H9 (cell line): ENCODE measurements around the gene LGALS7B. TPM values are rescaled to one million over a fixed set of nuclear protein-coding genes. Genes with fewer than 3 reads are reported as not detected.
A peak's percentile ranks its signal among the peaks of the same experiment; 100 is the strongest.
"Not testable (repeated sequence)": the region's sequence is repeated elsewhere in the genome, so short reads cannot be mapped to it uniquely, and the experiment has no call there.

Source experiments
- DNase-seq: peaks from one replicate; pipeline ENCODE4 v3.0.0-alpha.2; 2017
- H2AFZ ChIP-seq: one replicate; pipeline ENCODE4 v1.6.1; 2013; ENCODE audit warnings: mild to moderate bottlenecking, low read length, control low read depth, moderate library complexity
- H2AK5ac ChIP-seq: 2 replicates; pipeline ENCODE4 v1.6.1; 2013; ENCODE audit warnings: low read length, control low read depth, mixed read lengths; ENCODE audit not compliant: insufficient read length
- H2BK120ac ChIP-seq: one replicate; pipeline ENCODE4 v1.6.1; 2013; ENCODE audit warnings: low read depth, mild to moderate bottlenecking, low read length, control low read depth, inconsistent platforms; ENCODE audit not compliant: poor library complexity, severe bottlenecking
- H2BK12ac ChIP-seq: 2 replicates; pipeline ENCODE4 v1.6.1; 2013; ENCODE audit warnings: low read length, control low read depth, mixed read lengths, low read depth; ENCODE audit not compliant: insufficient read length
- H2BK15ac ChIP-seq: 2 replicates; pipeline ENCODE4 v1.6.1; 2013; ENCODE audit warnings: low read depth, low read length, control low read depth
- H2BK20ac ChIP-seq: one replicate; pipeline ENCODE4 v1.6.1; 2013; ENCODE audit warnings: low read depth, mild to moderate bottlenecking, low read length, control low read depth, inconsistent platforms; ENCODE audit not compliant: poor library complexity, severe bottlenecking
- H2BK5ac ChIP-seq: 2 replicates; pipeline ENCODE4 v1.6.1; 2013; ENCODE audit warnings: low read length, control low read depth, mixed read lengths; ENCODE audit not compliant: insufficient read length
- H3K14ac ChIP-seq: 2 replicates; pipeline ENCODE4 v1.6.1; 2013; ENCODE audit warnings: low read length, control low read depth; ENCODE audit not compliant: insufficient read depth
- H3K18ac ChIP-seq: 2 replicates; pipeline ENCODE4 v1.6.1; 2013; ENCODE audit warnings: low read depth, mild to moderate bottlenecking, mixed read lengths, low read length, control low read depth; ENCODE audit not compliant: insufficient read length
- H3K23ac ChIP-seq: 2 replicates; pipeline ENCODE4 v1.6.1; 2013; ENCODE audit warnings: low read length, control low read depth, mixed read lengths, low read depth; ENCODE audit not compliant: insufficient read length
- H3K23me2 ChIP-seq: 2 replicates; pipeline ENCODE4 v1.6.1; 2013; ENCODE audit warnings: low read depth, mild to moderate bottlenecking, mixed read lengths, low read length, control low read depth; ENCODE audit not compliant: insufficient read length, poor library complexity, severe bottlenecking
- H3K27ac ChIP-seq: 2 replicates; pipeline ENCODE4 v1.5.1; 2013; ENCODE audit warnings: low read length, control low read depth, mixed read lengths, low read depth; ENCODE audit not compliant: insufficient read length
- H3K27me3 ChIP-seq: 2 replicates; pipeline ENCODE4 v1.6.1; 2013; ENCODE audit warnings: low read length, control low read depth, inconsistent platforms; ENCODE audit not compliant: insufficient read depth
- H3K4ac ChIP-seq: 2 replicates; pipeline ENCODE4 v1.6.1; 2013; ENCODE audit warnings: low read depth, mild to moderate bottlenecking, control low read depth, inconsistent platforms, low read length, moderate library complexity
- H3K4me1 ChIP-seq: 2 replicates; pipeline ENCODE4 v1.6.1; 2013; ENCODE audit warnings: low read length, control low read depth, inconsistent platforms; ENCODE audit not compliant: insufficient read depth
- H3K4me2 ChIP-seq: 2 replicates; pipeline ENCODE4 v1.6.1; 2013; ENCODE audit warnings: low read length, control low read depth, mixed read lengths; ENCODE audit not compliant: insufficient read length, insufficient read depth
- H3K56ac ChIP-seq: 2 replicates; pipeline ENCODE4 v1.6.1; 2013; ENCODE audit warnings: low read depth, mild to moderate bottlenecking, mixed read lengths, low read length, control low read depth; ENCODE audit not compliant: insufficient read length
- H3K79me1 ChIP-seq: 2 replicates; pipeline ENCODE4 v1.6.1; 2013; ENCODE audit warnings: low read depth, mild to moderate bottlenecking, moderate library complexity, low read length, control low read depth, inconsistent platforms; ENCODE audit not compliant: insufficient read depth, poor library complexity, severe bottlenecking
- H3K79me2 ChIP-seq: 2 replicates; pipeline ENCODE4 v1.6.1; 2013; ENCODE audit warnings: low read length, control low read depth, inconsistent platforms; ENCODE audit not compliant: insufficient read depth
- H3K9ac ChIP-seq: 2 replicates; pipeline ENCODE4 v1.6.1; 2013; ENCODE audit warnings: low read length, control low read depth, mixed read lengths; ENCODE audit not compliant: insufficient read length; ENCODE audit errors: extremely low read depth
- H3K9me3 ChIP-seq: one replicate; pipeline ENCODE4 v1.6.1; 2013; ENCODE audit warnings: low read depth, low read length, inconsistent platforms; ENCODE audit not compliant: control insufficient read depth
- H3T11ph ChIP-seq: one replicate; pipeline ENCODE4 v1.6.1; 2013; ENCODE audit warnings: mild to moderate bottlenecking, low read length, control low read depth, inconsistent platforms
- H4K20me1 ChIP-seq: one replicate; pipeline ENCODE4 v1.6.1; 2013; ENCODE audit not compliant: control insufficient read depth, insufficient read length, insufficient read depth
- H4K5ac ChIP-seq: 2 replicates; pipeline ENCODE4 v1.6.1; 2013; ENCODE audit warnings: low read depth, mild to moderate bottlenecking, mixed read lengths, low read length, control low read depth; ENCODE audit not compliant: insufficient read length
- H4K8ac ChIP-seq: replicated peaks from 2 replicates; pipeline ENCODE4 v1.6.1; 2013; ENCODE audit warnings: low read length, control low read depth, mixed read lengths, low read depth; ENCODE audit not compliant: insufficient read length
- H4K91ac ChIP-seq: 2 replicates; pipeline ENCODE4 v1.6.1; 2013; ENCODE audit warnings: low read depth, mild to moderate bottlenecking, moderate library complexity, mixed read lengths, low read length, control low read depth; ENCODE audit not compliant: insufficient read length
- H3K27ac Mint-ChIP-seq, 3 experiments: 2 replicates in 2 of 3; 3 replicates in 1 of 3; pipeline ENCODE4 v1.8.0; 2020 to 2021; ENCODE audit warnings: mixed read lengths in 3 of 3, mild to moderate bottlenecking in 1 of 3, moderate library complexity in 1 of 3
- H3K27me3 Mint-ChIP-seq: 2 replicates; pipeline ENCODE4 v1.8.0; 2021; ENCODE audit warnings: low read depth, mild to moderate bottlenecking, moderate library complexity, mixed read lengths
- H3K36me3 Mint-ChIP-seq, 3 experiments: 2 replicates in 2 of 3; 3 replicates in 1 of 3; pipeline ENCODE4 v1.8.0; 2020 to 2021; ENCODE audit warnings: low read depth in 3 of 3, mixed read lengths in 3 of 3; ENCODE audit not compliant: insufficient read depth in 1 of 3
- H3K4me1 Mint-ChIP-seq, 2 experiments: 2 replicates each; pipeline ENCODE4 v1.8.0; 2020; ENCODE audit warnings: mixed read lengths in 2 of 2
- H3K4me3 Mint-ChIP-seq, 2 experiments: 2 replicates in 1 of 2; 3 replicates in 1 of 2; pipeline ENCODE4 v1.8.0; 2020 to 2021; ENCODE audit warnings: mild to moderate bottlenecking in 2 of 2, mixed read lengths in 2 of 2, moderate library complexity in 1 of 2
- H3K9me3 Mint-ChIP-seq, 2 experiments: 2 replicates in 1 of 2; 3 replicates in 1 of 2; pipeline ENCODE4 v1.8.0; 2020; ENCODE audit warnings: mild to moderate bottlenecking in 2 of 2, mixed read lengths in 2 of 2, moderate library complexity in 1 of 2
- WGBS: extraction: QIAGEN DNeasy Blood & Tissue Kit; methylation state at CpG from one replicate; pipeline ENCODE4 v1.1.7; 2013; ENCODE audit warnings: missing lambda C conversion rate, low lambda C conversion rate, mixed read lengths; ENCODE audit not compliant: insufficient read length; ENCODE audit errors: extremely low coverage; 5-methylcytosine and 5-hydroxymethylcytosine counted together
- total RNA-seq: library from RNA; stranded (reverse); gene quantifications from 2 replicates; pipeline ENCODE4 v1.2.1, GENCODE V29; 2021
- TF ChIP-seq, protein P1 (sequence below): fragments of 200-600 bp; sonication (generic); conservative IDR thresholded peaks from 3 replicates; pipeline ENCODE4 v1.8.0; 2021; ENCODE audit warnings: antibody characterized with exemption, mild to moderate bottlenecking

LGALS7B gene
- total RNA-seq, 1 experiment from 2014 or later, result 0.90 TPM

- TF ChIP-seq, protein P1, sequence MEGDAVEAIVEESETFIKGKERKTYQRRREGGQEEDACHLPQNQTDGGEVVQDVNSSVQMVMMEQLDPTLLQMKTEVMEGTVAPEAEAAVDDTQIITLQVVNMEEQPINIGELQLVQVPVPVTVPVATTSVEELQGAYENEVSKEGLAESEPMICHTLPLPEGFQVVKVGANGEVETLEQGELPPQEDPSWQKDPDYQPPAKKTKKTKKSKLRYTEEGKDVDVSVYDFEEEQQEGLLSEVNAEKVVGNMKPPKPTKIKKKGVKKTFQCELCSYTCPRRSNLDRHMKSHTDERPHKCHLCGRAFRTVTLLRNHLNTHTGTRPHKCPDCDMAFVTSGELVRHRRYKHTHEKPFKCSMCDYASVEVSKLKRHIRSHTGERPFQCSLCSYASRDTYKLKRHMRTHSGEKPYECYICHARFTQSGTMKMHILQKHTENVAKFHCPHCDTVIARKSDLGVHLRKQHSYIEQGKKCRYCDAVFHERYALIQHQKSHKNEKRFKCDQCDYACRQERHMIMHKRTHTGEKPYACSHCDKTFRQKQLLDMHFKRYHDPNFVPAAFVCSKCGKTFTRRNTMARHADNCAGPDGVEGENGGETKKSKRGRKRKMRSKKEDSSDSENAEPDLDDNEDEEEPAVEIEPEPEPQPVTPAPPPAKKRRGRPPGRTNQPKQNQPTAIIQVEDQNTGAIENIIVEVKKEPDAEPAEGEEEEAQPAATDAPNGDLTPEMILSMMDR, result no peak
- Histone ChIP-seq H2AFZ (no peak overlapping the region), H2BK12ac (no peak overlapping the region), H2AK5ac (no peak overlapping the region), H3K9me3 (no peaks in the 10 kb centered on the region), H3K23ac (no peak overlapping the region), H3K9ac (no peak overlapping the region), H3K23me2 (no peaks in the 10 kb centered on the region), H3K79me2 (no peaks in the 10 kb centered on the region), H4K5ac (no peak overlapping the region), H3K79me1 (no peaks in the 10 kb centered on the region), H4K8ac (no peak overlapping the region), H2BK120ac (no peak overlapping the region), H3T11ph (no peak overlapping the region), H3K4me2 (no peak overlapping the region), H3K27me3 (no peaks in the 10 kb centered on the region), H3K4ac (no peak overlapping the region), H2BK20ac (no peak overlapping the region), H4K91ac (no peak overlapping the region), H2BK5ac (no peak overlapping the region), H3K27ac (no peak overlapping the region), H2BK15ac (no peak overlapping the region), H3K14ac (no peak overlapping the region), H3K18ac (no peak overlapping the region), H3K56ac (no peak overlapping the region), H4K20me1 (no peaks in the 10 kb centered on the region), H3K4me1 (no peaks in the 10 kb centered on the region)
- DNase-seq, result no peak
- Mint-ChIP-seq H3K36me3 (peaks cover 40 to 68% (median 60%) of the 10 kb centered on the region in 3 experiments), H3K27me3 (0 out of 2 replicates have a peak, but pooled peaks cover 2% of the 10 kb centered on the region), H3K9me3 (peaks cover 12 to 16% of the 10 kb centered on the region in 2 experiments), H3K4me1 (peaks cover 22 to 25% of the 10 kb centered on the region in 2 experiments), H3K4me3 (no peak overlapping the region; a peak in 1 of 5 replicates), H3K27ac (peak overlapping the region; percentile 72 to 84 (median 73); a peak in 4 of 7 replicates)
- no CpG with 5 or more reads among the region's 13 CpGs for WGBS
Observed at GRCh38 chr19:38819231-38819920, 30.4 kb downstream of the LGALS7B start.

DNA sequence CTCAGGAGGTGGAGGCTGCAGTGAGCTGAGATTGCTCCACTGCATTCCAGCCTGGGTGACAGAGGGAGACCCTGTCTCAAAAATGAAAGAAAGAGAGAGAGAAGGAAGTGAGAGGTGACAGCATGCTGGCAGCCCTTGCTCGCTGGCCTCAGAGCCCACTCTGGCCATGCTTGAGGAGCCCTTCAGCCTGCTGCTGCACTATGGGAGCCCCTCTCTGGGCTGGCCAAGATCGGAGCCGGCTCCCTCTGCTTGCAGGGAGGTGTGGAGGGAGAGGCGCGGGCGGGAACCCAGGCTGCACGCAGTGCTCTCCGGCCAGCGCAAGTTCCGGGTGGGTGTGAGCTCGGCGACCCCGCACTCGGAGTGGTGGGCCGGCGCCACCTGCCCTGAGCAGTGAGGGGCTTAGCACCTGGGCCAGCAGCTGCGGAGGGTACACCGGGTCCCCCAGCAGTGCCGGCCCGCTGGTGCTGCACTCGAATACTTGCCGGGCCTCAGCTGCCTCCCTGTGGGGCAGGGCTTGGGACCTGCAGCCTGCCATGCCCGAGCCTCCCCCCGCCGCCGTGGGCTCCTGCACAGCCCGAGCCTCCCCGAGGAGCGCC is 32.3 kb downstream of the LGALS7B start:
- H2AFZ ChIP-seq, H3K23me2 ChIP-seq, H3K27ac Mint-ChIP-seq, H2AK5ac ChIP-seq, H2BK20ac ChIP-seq, H3K18ac ChIP-seq, H3K27me3 Mint-ChIP-seq, H2BK12ac ChIP-seq, H3K79me2 ChIP-seq, H3K27me3 ChIP-seq, H3K9ac ChIP-seq, H3K56ac ChIP-seq, H3K14ac ChIP-seq, H3K9me3 ChIP-seq, DNase-seq, H4K8ac ChIP-seq, H3T11ph ChIP-seq, H3K4me2 ChIP-seq, H4K91ac ChIP-seq, H2BK5ac ChIP-seq, H2BK120ac ChIP-seq, H4K20me1 ChIP-seq, H3K79me1 ChIP-seq, H3K4me1 ChIP-seq, H2BK15ac ChIP-seq, H3K27ac ChIP-seq, H3K23ac ChIP-seq, H3K4me3 Mint-ChIP-seq, H3K4ac ChIP-seq, H4K5ac ChIP-seq: not testable (repeated sequence)
- Mint-ChIP-seq H3K9me3 (peaks cover 12 to 16% of the 10 kb centered on the region in 2 experiments), H3K36me3 (peaks cover 32 to 58% (median 50%) of the 10 kb centered on the region in 3 experiments), H3K4me1 (peaks cover 34 to 39% of the 10 kb centered on the region in 2 experiments)
- WGBS, result no CpG with 5 or more reads among the region's 29 CpGs
